ENCODE measurements around the gene TMEM63A.

TMEM63A gene

GRCh38 chr1:225863167-225863566 is 19.0 kb downstream of the TMEM63A start:
- no peak for DNase-seq

- no peak for DNase-seq
Measured at GRCh38 chr1:225862581-225862950, 19.6 kb downstream of the TMEM63A start.

GRCh38 chr1:225861834-225862580 is 20.2 kb downstream of the TMEM63A start:
- DNase-seq = no peak

DNA sequence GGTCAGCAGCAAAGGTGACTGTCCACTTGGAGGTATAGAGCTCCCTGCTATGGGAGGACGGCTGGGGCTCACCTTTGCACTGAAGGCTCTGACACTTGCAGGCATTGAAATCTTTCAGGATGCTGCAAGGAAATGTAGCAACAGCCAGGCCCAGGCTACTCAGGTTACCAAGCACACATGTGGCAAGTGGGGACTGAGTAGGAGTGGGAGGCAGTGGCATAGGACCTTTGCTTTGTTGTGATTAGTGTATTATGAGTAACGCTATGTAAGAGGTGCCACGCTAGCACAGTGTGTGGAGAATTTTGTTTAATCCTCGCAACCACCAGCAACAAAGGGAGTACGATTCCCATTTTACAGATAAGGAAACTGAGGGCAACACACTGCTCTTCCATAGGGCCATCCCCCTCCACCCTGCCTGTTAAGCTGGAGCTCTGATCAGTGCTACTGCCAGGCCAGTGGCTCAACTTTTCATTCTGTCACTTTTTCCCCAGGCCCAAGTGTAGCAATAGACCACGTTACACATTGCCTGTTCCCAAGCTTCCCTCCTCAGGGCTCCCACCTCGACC is 21.2 kb downstream of the TMEM63A start:
- DNase-seq = no peak

- DNase-seq = no peak
Measured at GRCh38 chr1:225860107-225860506, 22.1 kb downstream of the TMEM63A start.

GRCh38 chr1:225859151-225859550 is 23.0 kb downstream of the TMEM63A start:
- DNase-seq = no peak

GRCh38 chr1:225857256-225857655 is 24.9 kb downstream of the TMEM63A start:
- no peak for DNase-seq

DNA sequence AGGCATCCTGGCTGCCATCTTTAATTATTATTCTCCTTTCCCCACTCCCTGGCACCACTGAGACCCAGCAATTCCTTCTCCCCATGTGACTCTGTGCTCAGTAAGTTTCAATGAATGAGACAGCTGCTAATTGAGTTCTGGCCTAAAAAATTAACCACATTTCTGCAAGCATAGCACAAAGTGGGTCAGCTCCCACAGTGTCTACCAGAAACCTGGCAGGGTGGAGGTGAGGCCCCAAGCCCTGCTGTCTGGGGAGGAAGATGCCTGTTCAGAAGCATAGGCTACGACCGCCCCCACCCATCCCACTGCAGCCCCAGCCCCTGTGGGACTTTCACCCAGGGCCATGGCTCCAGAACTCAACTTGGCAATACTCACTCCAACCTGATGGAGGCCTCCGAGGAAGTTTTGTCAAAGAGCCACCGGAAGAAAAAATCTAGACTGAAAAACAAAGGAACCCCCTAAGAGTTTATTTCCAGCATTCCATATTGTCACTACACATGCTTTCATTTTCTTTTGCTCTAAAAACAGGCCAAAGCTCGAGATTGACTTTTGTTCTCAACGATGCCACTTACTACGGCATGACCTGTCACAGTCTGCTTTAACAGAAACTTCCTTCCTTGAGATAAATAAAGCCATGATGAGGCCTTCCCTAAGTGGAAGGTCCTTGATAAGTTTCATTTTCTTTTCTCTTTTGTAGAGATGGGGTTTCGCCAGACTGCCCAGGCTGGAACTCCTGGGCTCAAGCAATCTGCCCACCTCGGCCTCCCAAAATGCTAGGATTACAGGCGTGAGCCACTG is 26.5 kb downstream of the TMEM63A start:
- DNase-seq = no peak

GRCh38 chr1:225853441-225853840 is 28.7 kb downstream of the TMEM63A start:
- no peak for DNase-seq

- DNase-seq = no peak
Measured at GRCh38 chr1:225852413-225853124, 29.6 kb downstream of the TMEM63A start.

- no peak for DNase-seq
Measured at GRCh38 chr1:225851805-225852204, 30.4 kb downstream of the TMEM63A start.

GRCh38 chr1:225850370-225850769 is 31.8 kb downstream of the TMEM63A start:
- no peak for DNase-seq

DNA sequence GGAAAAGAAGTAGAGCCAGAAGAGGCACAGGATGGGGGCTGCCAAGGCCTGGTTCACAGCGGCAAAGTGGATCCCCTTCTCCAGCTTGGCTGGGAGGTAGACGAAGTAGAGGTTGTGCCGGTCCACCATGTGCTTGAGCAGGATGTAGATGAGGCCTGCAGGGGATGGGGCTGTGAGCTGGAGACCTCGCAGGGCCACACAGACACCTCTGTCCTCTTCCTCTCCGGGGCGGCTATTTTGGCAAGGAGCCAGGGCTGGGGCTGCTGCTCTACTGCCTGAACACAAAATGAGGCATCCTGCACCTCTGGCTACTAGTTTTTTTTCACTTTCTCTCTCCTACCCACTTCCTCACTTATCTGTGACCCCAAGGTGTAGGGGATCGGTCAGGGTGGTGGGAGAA is 32.3 kb downstream of the TMEM63A start:
- DNase-seq = no peak

DNA sequence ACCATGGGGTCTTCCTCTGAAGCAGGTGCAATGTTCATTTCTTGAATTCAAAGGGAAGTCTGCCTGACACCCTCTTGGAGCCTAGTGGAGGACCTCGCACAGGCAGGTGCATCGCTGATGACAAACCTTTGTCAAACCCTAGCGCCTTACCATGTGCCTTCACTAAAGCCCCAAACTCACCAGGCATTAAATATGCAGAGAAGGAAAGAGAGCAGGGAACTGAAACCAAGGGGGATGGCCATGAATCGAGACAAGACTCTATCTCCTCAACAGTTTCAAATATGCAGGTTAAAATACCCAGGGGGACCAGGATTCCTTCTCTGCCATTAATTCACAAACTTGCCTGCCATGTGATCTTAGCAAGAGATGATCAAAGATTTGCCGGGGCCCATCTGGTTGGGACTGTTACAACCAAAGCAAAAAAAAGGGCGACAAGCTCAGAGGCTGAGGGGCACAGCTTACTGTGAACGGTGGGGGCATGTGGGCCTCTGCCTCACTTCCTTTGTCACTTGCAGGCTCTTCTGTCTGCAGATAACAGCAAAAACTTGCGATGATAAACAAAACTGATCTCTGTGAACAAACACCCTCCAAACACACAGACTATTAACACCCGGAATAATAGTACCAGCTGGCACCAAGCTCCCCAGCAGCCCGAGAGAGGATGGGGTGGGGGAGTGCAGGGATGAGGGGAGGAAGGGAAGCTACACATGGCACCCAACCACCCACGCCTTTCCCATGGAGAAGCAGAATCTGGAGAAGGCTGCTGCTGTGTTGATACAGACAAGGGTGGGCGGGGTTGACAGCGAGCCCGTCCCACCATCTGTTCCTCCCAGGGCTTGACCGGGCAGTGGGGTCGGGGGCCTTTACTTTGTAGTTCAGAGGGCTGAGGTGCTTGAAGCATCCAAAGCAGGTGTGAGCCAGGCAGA is 33.9 kb downstream of the TMEM63A start:
- no peak for DNase-seq

GRCh38 chr1:225847610-225848009 is 34.6 kb downstream of the TMEM63A start:
- no peak for DNase-seq

DNA sequence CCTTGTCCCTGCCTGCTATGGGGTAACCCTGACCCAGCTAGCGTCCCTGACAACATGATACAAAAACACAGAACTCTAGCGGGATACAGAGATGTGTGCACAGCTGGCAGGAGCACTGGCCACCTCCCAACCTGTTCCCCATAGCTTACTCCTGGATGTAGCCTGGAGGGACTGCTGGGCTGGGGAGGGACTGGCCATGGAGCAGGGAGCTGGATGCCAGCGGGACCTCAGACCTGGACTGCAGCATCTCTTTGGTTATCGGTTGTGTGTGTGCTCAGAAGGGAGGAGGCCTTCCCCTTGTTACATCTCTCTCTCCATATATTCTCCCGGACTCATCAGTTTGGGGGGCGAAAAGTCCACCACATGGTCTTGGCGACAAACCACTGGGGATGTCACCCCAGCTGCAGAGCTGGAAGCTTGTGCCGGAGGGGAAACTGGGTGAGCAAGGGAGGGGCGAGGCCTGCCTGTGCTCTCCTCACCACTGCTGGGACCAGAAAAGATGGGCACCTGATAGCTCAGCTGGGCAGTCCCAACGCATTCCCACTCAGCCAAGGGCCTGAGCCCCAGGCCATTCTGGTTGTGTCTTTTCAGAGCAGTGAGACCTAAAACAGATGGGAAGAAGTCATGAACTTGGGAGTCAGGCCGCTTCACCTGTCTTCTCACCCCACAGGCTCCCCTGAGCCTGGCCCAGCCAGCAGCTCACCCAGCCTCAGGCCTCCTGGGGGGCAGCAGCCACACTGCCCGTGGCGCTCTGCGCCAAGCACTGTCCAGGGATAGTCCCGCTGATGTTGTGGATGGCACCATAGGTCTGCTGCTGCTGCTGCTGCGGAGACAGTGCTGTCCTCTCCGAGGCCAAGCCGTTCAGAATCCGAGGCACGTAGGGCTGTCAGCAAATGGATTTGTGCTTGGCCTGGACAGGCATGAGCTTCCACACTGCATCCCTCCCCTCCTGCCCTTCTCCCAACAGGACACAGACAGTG is 35.6 kb downstream of the TMEM63A start:
- no peak for DNase-seq

GRCh38 chr1:225845571-225846259 is 36.5 kb downstream of the TMEM63A start:
- DNase-seq = peak; percentile 33

- DNase-seq = no peak
Measured at GRCh38 chr1:225845097-225845496, 37.1 kb downstream of the TMEM63A start.

GRCh38 chr1:225844236-225845061 is 37.7 kb downstream of the TMEM63A start:
- no peak for DNase-seq
